ENCODE data around the gene UTP14A.

The UTP14A gene

GRCh38 chrX:129953881-129954280, 47.9 kb downstream of the UTP14A start:
- DNase-seq = no peak

- DNase-seq = no peak
These were observed 48.8 kb downstream of the UTP14A start for GRCh38 chrX:129954804-129955203.

DNA sequence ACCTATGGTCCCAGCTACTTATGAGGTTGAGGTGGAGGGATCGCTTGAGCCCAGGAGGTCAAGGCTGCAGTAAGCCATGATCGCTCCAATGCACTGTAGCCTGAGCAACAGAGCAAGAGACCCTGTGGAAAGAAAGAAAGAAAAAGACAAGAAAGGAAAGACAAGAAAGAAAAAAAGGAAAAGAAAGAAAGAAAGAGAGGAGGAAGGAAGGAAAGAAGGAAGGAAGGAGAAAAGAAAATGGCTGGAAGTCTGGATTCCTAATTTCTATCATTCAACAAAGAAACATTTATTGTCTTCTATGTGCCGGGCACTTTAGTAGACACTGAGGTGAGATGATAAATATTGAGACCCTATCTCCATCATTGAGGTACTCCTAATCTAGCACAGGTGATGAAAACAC, 49.7 kb downstream of the UTP14A start:
- no peak for DNase-seq

GRCh38 chrX:129956145-129956544, 50.2 kb downstream of the UTP14A start:
- DNase-seq = no peak

DNA sequence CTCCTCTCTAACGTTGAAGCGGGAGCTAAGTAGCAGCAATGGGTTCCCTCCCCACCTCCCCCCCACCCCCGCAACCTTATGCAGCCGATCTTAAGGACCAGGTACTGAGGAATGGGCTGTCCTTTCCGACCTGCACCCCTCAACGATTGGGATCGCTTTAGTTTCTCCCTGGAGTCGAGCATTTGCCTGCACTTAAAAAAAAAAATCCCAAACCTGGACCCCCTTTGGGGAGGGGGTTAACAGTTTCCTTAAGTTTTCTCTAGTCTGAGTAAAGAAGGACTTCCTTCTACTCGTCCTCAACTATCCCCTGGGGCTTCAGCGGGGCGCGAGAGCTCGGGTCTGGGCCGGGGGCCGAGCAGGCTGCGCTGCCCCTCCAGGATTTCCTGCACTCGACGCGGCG, 50.8 kb downstream of the UTP14A start:
- DNase-seq = no peak

DNA sequence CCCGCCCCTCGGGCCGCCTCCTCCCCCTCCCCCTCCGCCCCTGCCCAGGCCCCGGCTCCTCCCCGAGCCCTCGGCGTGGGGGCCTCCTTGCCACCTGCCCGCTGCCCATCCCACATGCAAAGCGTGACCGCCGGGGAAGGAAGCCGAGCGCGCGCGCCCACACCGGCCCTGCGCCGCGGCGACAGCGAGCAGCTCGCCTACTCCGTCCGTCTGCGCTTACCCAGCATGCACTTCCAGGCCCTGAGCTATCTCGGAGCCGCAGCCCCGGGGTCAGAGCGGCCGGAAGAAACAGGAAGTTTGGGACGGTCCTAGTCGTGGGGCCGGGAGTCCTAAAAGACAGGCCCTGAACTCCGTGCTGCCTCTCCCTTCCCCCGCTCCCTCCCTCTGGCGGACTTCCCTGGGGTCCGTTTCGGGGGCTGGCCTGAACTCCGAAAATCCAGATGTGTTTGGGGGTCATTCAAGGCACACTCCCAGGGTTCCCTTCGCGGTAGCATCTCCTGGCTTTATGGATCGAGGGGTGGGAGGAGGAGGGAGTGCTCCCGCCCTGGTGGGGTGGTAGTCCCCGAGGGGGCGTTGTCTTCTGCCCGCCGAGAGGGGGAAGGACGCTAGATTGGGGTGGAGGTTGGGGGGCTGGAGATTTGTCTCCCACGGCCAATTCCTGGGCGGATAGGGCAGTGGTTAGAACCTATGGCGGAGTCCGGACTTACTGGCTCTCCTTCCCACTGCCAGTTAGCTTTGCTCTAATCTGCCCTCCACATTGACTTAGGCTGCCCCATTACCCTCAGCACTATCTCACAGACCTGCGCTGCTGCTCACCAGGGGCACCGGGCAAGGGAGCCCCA, 51.5 kb downstream of the UTP14A start:
- DNase-seq = no peak

- DNase-seq = no peak
These were observed 52.1 kb downstream of the UTP14A start for GRCh38 chrX:129958083-129958465.

GRCh38 chrX:129958814-129959492, 53.0 kb downstream of the UTP14A start:
- DNase-seq = no peak

DNA sequence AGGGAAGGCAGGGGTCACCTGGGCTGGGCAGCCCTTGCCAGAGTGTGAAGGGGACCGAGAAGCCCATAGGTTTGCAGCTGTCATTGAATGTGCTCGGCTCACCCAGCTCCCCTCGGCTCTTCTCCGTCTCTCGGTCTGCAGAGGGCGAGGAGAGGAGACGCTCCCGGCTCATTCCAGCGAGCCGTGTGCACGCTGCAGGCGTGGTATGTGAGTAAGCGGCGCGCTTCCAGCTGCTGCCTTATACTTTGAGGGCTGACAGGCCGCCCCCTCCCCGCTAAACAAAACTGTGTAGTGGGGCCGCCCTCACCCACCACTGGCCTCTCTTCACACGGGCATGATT, 53.5 kb downstream of the UTP14A start:
- no peak for DNase-seq

DNA sequence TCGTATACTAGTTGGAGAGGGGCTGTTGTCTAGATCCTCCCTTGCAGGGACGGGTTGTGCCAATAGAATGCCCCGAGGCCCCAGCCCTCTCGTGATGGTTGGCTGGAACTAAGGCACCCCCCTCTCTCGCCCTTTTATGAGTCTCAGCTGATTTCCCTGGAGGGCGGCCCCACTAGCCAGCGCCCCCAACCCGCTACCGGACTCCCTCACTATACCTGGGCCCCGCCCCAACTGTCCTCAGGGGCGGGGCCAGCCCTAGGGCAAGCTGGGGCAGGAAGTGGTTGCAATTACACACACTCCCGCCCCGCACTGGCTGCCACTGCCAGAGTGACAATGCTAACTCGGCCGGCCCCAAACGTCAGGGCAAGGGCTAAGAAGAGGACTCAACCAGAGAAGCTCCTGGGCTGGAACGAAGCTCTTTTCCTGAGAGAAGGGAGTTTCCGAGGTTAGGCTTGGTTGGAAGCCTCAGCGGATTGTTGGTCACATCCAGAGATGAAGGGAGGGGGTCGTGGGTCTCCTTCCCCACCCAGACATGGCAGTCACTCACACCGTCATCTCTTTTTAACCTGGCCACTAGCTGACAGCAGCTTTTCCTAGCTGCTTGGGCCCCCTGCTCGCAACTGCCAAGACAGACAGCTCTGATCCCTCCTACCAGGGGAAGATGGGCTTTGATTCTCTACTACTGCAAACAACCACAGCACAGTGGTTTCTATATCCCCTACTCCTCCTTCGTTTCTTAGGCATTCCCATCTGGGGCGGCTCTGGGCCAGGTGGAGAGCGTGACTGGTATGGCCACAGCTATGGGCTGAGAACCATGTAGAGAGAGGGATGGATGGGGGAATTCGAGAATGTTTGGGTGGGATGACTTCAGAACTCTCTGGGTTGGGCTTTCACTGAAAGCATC, 55.5 kb downstream of the UTP14A start:
- no peak for DNase-seq

DNA sequence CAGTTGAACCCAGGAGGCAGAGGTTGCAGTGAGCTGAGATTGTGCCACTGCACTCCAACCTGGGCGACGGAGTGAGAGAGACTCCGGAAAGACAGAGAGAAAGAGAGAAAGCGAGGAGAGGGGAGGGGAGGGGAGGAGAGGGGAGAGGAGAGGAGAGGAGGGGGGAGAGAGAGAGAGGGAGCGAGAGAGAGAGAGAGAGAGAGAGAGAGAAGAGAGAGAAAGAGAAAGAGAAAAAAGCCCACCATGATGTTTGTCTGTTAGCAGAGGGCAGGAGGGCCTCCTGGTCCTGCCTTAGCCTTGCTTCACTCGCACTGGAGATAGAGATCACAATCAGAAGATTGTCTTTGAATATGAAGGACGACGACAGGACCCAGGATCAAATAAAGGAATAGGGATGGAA, 57.8 kb downstream of the UTP14A start:
- no peak for DNase-seq

- DNase-seq = no peak
These were observed 59.2 kb downstream of the UTP14A start for GRCh38 chrX:129965166-129965565.

GRCh38 chrX:129968968-129969367, 63.0 kb downstream of the UTP14A start:
- no peak for DNase-seq

DNA sequence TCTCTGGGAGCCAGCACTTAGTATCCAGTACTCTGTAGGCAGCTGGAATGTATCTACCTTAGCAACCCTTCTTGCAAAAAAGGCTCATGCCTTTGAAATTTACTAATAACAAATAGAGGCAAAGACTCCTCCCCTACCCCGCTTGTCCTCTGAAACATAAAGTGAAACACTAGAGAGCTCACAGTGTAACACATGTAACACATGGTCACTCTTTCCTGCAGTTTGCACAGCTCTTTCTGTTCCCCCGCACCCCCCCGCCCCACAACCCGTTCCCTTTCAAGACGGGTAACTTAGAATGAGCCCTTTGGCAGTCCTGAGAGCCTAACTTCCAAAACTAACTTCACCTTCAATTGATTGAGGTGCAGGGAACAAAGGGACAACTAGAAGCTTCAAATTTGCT, 70.5 kb downstream of the UTP14A start:
- DNase-seq = no peak
